HG03460 (cell line): ENCODE measurements around the gene MT1G.
A peak's percentile ranks its signal among the peaks of the same experiment; 100 is the strongest.
"Not testable (repeated sequence)": the region's sequence is repeated elsewhere in the genome, so short reads cannot be mapped to it uniquely, and the experiment has no call there.

Experiments
- ATAC-seq: cut with Tn5 transposase; IDR thresholded peaks from one replicate; pipeline ENCODE4 v1.9.1; 2021; ENCODE audit not compliant: unreplicated experiment

Gene MT1G

DNA sequence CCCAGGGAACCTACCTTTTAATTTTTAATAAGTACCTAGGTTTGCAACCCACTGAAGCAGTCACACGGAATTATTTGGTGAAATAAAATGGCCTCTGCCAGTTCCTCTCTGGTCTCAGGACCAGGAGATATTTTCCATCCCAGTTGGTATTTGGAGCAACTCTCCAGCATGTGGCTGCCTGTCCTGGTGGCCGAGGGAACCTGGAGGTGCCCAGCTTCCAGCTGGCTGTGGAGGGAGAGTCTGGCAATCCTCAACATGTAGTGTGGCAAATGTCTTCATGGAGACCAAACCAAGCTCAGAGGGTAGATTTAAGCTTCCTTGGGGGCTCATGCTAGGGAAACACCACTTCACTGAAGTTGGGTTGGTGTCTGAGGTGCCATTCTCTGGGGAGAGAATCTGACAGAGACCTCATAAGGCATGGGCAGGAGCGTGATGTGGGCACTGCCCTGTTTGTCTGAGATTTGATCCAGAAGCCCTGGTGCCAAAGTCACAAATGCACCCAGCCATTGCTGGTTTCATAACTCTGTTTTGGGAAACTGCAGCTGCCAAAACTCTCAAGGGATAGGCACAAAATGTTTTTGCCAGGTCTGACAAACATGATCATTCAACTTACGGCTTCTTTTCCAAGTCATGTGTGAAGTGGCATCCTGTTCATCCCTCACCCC, 17.2 kb upstream of the MT1G start:
- ATAC-seq: no peak

- ATAC-seq: no peak
Observed at GRCh38 chr16:56684256-56684925, 16.5 kb upstream of the MT1G start.

- no peak for ATAC-seq
Observed at GRCh38 chr16:56683424-56684172, 15.7 kb upstream of the MT1G start.

GRCh38 chr16:56682703-56683397, 15.0 kb upstream of the MT1G start:
- peak; percentile 3 for ATAC-seq

DNA sequence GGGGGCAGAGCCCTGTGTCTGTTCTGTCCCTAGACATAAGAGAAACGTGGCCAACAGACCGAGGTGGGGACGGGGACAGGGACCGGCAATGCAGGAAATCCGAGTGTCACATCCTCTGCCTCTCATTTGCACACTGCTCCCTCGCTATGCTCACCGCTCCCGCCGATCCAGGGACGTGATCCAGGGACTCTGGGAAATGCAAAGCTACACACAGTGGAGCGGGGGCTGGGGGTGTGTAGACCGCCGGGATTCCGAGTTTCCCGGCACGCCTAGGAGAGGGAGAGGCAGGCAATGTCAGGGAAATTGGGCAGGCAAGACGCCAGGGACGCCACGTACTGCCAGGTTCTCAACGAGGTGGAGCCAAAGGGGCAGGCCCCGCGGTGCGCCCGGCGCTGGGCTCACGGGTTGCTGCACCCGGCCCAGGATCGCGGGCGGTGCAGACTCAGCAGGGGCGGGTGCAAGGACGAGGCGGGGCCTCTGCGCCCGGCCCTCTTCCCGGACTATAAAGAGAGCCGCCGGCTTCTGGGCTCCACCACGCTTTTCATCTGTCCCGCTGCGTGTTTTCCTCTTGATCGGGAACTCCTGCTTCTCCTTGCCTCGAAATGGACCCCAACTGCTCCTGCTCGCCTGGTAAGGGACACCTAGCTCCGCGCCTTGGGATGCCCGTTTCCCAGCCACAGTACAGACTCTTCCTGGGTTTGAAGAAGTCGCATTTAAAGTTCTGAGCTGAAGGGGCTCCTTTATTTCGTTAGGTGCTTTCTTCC, 14.3 kb upstream of the MT1G start, which contains the start of gene MT1X:
Gene MT1X, plus strand, starts transcription at position 532 of the 764 bp plus-strand sequence. Its CDS starts 71 bp downstream, at position 603.
- ATAC-seq: peak; percentile 98

DNA sequence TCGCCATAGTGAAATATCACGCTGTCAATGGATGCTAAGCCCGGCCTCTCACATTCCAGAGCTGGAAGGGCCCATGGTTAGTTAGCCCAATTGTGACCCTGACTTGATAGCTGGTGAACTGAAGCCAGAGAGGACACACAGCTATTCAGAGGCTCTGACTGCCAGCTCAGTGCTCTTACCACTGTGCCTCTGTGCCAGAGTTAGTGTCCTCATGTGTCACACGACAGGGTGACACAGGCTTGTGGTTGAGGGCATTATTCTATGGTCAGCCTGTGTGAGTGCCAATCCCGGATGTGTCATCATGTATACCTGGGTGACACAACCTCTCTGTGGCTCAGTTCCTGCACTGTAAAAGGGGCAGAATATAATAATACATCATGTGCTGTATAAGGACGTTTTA, 12.0 kb upstream of the MT1G start:
- ATAC-seq: no peak

- ATAC-seq: no peak
Observed at GRCh38 chr16:56679078-56679730, 11.3 kb upstream of the MT1G start.

DNA sequence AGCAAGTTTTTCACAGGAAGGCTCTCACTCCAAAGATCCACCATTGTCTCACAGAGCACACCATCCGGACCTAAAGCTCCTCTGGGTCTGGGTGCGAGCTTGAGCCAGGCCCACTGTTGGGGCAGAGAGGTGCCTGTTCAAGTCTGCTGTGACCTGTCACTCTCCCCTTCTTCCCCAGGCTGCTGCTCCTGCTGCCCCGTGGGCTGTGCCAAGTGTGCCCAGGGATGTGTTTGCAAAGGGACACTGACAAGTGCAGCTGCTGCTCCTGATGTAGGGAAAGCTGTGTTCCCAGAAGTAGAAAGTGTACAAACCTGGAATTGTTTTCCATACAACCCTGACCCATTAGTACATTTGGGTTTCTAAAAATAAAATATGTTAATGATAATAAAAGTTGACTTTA, 9.6 kb upstream of the MT1G start:
- ATAC-seq: no peak

GRCh38 chr16:56675685-56676210, 7.9 kb upstream of the MT1G start:
- no peak for ATAC-seq

DNA sequence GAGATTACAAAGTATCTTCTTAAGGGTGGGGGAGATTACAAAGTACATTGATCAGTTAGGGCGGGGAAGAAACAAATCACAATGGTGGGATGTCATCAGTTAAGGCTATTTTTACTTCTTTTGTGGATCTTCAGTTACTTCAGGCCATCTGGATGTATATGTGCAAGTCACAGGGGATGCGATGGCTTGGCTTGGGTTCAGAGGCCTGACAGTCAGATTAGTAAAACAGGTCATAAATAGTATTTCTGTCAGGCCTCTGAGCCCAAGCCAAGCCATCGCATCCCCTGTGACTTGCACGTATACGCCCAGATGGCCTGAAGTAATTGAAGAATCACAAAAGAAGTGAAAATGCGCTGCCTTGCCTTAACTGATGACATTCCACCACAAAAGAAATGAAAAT, 6.7 kb upstream of the MT1G start:
- ATAC-seq: not testable (repeated sequence)

GRCh38 chr16:56673921-56674320, 6.1 kb upstream of the MT1G start:
- ATAC-seq: no peak

- no peak for ATAC-seq
Observed at GRCh38 chr16:56672761-56673536, 5.1 kb upstream of the MT1G start.

DNA sequence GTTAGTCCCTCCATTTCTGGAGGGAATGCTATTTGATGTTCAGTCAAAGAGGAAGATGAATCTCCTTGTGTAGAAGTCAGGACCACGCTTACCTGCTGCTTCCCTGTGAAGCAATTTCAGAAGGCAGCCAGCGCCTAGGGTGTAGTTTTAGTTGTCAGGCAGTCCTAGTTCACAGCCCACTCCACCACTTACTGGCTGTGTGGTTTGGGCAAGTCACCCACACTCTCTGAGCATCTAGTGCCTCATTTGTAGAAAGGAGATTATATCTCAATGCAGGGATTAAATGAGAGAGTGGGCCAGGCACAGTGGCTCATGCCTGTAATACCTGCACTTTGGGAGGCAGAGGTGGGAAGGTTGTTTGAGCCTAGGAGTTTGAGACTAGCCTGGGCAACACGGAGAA, 4.3 kb upstream of the MT1G start:
- ATAC-seq: not testable (repeated sequence)

DNA sequence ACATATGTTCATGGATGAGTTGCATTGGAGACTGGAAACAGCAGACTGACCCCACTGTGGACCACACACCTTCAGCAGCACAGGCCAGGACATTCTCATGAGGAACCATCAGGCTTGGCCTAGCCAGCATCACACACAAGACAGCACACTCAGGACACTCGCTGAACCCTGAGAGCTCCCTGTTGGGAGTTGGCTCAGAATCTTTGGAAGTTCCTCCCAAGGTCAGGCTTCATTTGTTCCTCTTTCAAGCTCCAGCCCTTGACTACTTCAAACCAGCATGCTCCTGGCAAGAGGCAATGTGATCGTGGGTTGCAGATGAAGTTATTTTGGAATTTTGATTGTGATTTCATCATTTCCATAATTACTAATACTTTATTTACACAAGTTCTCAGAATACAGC, 3.8 kb upstream of the MT1G start:
- ATAC-seq: not testable (repeated sequence)

- no peak for ATAC-seq
Observed at GRCh38 chr16:56670620-56670934, 2.7 kb upstream of the MT1G start.

GRCh38 chr16:56669840-56670619, 2.2 kb upstream of the MT1G start:
- ATAC-seq: no peak

DNA sequence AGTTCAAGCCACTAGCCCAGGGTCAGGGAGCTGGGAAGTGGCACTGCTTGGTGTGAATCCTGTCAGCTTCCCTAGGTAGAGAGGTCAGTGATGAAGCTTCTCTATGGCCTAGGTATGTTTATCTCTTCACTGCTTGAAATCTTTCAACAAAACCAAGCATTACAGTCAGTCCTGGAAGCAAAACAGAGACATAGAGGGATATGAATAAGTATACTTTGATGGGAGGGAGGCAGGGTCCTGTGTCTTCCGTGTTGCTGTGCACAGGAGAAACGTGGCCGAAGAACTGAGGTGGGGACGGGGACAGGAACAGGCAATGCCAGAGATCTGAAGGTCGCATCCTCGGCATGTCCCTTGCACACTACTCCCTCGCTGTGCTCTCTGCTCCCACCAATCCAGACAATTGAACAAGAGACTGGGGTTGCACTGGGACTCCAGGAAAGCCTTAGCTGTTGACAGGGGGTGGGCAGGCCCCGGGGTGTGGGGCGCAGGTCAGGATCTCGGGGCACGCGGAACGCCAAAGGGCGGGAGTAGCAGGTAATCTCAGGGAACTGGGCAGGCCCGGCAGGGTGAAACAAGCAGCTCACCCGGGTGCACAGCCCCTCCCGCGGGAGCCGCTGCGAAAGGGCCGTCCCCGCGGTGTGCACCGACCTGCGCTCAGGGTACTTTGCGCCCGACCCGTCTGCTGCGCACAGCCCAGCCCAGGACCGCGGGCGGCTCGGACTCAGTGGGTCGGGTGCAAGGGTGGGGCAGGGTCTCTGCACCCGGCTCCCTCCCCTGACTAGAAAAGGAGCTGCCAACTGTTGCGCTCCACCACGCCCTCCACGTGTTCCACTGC, 1.4 kb upstream of the MT1G start, which contains the start of gene MT1H:
Gene MT1H, plus strand, starts transcription at position 810 of the 835 bp plus-strand sequence. CDS start 71 bp downstream, outside the sequence.
- ATAC-seq: no peak
